Body of pancreas (tissue), 4 donors: Measurements from ENCODE around the gene CNTNAP5.

ENCODE experiments used
- POLR2A ChIP-seq, 3 donors: fragments of 450-650 bp; IDR thresholded peaks; one replicate each; pipeline ENCODE4 v1.6.1; 2016; ENCODE audit warnings: antibody characterized with exemption in 3 of 3, mild to moderate bottlenecking in 2 of 3
- TF ChIP-seq, protein P1 (sequence below), 7 experiments: fragments of 450-650 bp in 4 of 7; fragments of 200-600 bp in 3 of 7; sonication (generic) in 3 of 7; IDR thresholded peaks; one replicate each; pipeline ENCODE4 v1.5.1; 2016 to 2019; ENCODE audit warnings: antibody characterized with exemption in 7 of 7

GRCh38 chr2:124354466-124354865, 329.4 kb downstream of the CNTNAP5 start:
- TF ChIP-seq, protein P1, sequence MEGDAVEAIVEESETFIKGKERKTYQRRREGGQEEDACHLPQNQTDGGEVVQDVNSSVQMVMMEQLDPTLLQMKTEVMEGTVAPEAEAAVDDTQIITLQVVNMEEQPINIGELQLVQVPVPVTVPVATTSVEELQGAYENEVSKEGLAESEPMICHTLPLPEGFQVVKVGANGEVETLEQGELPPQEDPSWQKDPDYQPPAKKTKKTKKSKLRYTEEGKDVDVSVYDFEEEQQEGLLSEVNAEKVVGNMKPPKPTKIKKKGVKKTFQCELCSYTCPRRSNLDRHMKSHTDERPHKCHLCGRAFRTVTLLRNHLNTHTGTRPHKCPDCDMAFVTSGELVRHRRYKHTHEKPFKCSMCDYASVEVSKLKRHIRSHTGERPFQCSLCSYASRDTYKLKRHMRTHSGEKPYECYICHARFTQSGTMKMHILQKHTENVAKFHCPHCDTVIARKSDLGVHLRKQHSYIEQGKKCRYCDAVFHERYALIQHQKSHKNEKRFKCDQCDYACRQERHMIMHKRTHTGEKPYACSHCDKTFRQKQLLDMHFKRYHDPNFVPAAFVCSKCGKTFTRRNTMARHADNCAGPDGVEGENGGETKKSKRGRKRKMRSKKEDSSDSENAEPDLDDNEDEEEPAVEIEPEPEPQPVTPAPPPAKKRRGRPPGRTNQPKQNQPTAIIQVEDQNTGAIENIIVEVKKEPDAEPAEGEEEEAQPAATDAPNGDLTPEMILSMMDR (IDR thresholded peaks at IDR 0.05) = no peak
- TF ChIP-seq POLR2A (IDR thresholded peaks at IDR 0.05) = no peak
